ENCODE measurements around the gene GSTA4. TPM values are rescaled to one million over a fixed set of nuclear protein-coding genes. Genes with fewer than 3 reads are reported as not detected.

GSTA4 gene
- total and polyA plus RNA-seq, 2 donors from 2014 or later, result 17.4 to 47.4 TPM

DNA sequence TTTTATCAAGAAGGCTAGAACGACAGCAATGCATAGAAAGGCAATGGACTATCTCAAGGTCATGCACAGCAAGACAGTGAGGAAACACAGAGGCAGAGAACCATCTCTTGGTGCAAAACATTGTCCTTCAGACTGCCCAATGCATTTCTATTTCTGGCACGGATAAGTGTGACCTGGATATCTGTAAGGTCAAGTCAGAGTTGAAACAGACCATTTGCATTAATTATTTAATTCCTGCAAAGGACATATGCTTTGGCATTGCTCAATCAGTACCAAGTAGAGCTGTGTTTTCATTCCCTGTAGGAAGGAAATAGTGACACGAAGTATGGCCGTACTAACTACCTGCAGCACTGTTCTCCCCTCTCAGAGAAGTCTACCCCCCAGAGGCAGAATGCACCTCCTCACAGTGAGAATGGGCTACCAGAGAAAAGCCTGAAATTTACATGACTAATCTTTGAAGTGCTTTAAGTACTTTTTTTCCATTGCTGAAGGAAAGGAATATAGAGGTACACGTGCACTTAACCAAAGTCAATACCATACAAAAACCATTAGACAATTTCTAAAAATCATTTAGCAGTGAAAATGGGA is 32.1 kb upstream of the GSTA4 start:
- H3K9me3 ChIP-seq (ENCODE audit: control insufficient read depth in 2 of 3, insufficient read depth in 1 of 3, low read length in 3 of 3), result no peaks in the 10 kb centered on the region
- H3K4me3 ChIP-seq (ENCODE audit: low read length in 3 of 3), result no peak overlapping the region
- H3K36me3 ChIP-seq (ENCODE audit: control insufficient read depth in 2 of 3, insufficient read depth in 3 of 3, low read length in 3 of 3), result peaks cover 7 to 20% (median 19%) of the 10 kb centered on the region in 3 donors
- H3K27me3 ChIP-seq (ENCODE audit: control insufficient read depth, insufficient read depth, low read length), result no peaks in the 10 kb centered on the region
- H3K4me1 ChIP-seq (ENCODE audit: control insufficient read depth in 2 of 3, insufficient read depth in 2 of 3, low read depth in 1 of 3, low read length in 3 of 3), result no peaks in the 10 kb centered on the region
- no peak overlapping the region for H3K9ac ChIP-seq (ENCODE audit: low read length in 3 of 3)
- intact Hi-C loops (cut with DNase I), result no loop called here
- H3K27ac ChIP-seq (ENCODE audit: low read depth in 2 of 2, low read length in 2 of 2), result no peak overlapping the region
- FAIRE-seq (no peak), DNase-seq (no peak)
- TF ChIP-seq, protein P1, sequence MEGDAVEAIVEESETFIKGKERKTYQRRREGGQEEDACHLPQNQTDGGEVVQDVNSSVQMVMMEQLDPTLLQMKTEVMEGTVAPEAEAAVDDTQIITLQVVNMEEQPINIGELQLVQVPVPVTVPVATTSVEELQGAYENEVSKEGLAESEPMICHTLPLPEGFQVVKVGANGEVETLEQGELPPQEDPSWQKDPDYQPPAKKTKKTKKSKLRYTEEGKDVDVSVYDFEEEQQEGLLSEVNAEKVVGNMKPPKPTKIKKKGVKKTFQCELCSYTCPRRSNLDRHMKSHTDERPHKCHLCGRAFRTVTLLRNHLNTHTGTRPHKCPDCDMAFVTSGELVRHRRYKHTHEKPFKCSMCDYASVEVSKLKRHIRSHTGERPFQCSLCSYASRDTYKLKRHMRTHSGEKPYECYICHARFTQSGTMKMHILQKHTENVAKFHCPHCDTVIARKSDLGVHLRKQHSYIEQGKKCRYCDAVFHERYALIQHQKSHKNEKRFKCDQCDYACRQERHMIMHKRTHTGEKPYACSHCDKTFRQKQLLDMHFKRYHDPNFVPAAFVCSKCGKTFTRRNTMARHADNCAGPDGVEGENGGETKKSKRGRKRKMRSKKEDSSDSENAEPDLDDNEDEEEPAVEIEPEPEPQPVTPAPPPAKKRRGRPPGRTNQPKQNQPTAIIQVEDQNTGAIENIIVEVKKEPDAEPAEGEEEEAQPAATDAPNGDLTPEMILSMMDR (IDR thresholded peaks at IDR 0.05; ENCODE audit: borderline replicate concordance, extremely low read depth, insufficient read depth), result no peak

DNA sequence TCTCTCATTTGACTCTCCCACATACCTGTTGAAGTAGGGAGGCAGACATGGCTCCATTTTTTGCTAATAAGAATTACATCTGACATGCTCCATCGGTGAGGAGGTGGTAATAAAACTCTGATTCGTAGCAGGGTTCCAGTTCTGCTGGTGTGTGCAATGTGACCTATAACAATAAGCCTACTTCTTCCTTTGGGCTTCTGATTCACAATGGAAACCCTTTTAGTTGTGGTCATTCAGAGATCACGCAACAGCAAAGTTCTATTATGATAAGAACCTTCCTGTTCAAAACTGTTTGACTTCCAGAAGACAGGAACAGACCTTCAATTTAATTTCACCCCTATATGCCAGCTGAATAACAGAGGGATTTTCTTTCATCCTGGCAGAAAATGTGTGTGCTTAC is 31.4 kb upstream of the GSTA4 start:
- H3K27ac ChIP-seq (ENCODE audit: low read depth in 2 of 2, low read length in 2 of 2), result no peak overlapping the region
- peaks cover 7 to 20% (median 18%) of the 10 kb centered on the region in 3 donors for H3K36me3 ChIP-seq (ENCODE audit: control insufficient read depth in 2 of 3, insufficient read depth in 3 of 3, low read length in 3 of 3)
- DNase-seq (no peak), FAIRE-seq (no peak)
- H3K9me3 ChIP-seq (ENCODE audit: control insufficient read depth in 2 of 3, insufficient read depth in 1 of 3, low read length in 3 of 3), result no peaks in the 10 kb centered on the region
- H3K9ac ChIP-seq (ENCODE audit: low read length in 3 of 3), result no peak overlapping the region
- intact Hi-C loops (cut with DNase I), result no loop called here
- no peak overlapping the region for H3K4me3 ChIP-seq (ENCODE audit: low read length in 3 of 3)
- TF ChIP-seq, protein P1 (IDR thresholded peaks at IDR 0.05; ENCODE audit: borderline replicate concordance, extremely low read depth, insufficient read depth), result no peak
- no peaks in the 10 kb centered on the region for H3K27me3 ChIP-seq (ENCODE audit: control insufficient read depth, insufficient read depth, low read length)
- H3K4me1 ChIP-seq (ENCODE audit: control insufficient read depth in 2 of 3, insufficient read depth in 2 of 3, low read depth in 1 of 3, low read length in 3 of 3), result no peaks in the 10 kb centered on the region

DNA sequence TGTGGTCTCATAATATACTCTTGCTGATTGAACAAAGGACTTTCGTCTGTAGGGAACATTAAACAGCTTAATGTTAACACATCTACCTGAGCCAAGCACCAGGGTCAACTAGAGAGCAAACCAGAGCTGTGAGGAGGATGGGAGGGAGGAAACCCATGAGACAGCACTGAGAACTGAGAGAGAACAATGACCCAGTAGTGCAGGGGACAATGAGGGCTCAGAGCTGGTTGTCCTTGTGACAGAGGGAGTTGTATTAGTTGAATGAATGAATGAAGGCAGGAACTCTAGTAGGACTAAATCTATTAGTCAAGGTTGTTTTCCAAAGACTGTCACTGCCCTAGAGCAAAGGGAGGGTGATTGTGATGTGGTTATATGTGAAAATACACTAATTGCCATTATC is 28.2 kb upstream of the GSTA4 start:
- Histone ChIP-seq H3K9me3 (ENCODE audit: control insufficient read depth in 2 of 3, insufficient read depth in 1 of 3, low read length in 3 of 3) (no peaks in the 10 kb centered on the region), H3K36me3 (ENCODE audit: control insufficient read depth in 2 of 3, insufficient read depth in 3 of 3, low read length in 3 of 3) (peaks cover 2 to 13% (median 10%) of the 10 kb centered on the region in 3 donors), H3K27me3 (ENCODE audit: control insufficient read depth, insufficient read depth, low read length) (no peaks in the 10 kb centered on the region), H3K27ac (ENCODE audit: low read depth in 2 of 2, low read length in 2 of 2) (no peak overlapping the region), H3K4me3 (ENCODE audit: low read length in 3 of 3) (no peak overlapping the region), H3K4me1 (ENCODE audit: control insufficient read depth in 2 of 3, insufficient read depth in 2 of 3, low read depth in 1 of 3, low read length in 3 of 3) (no peaks in the 10 kb centered on the region), H3K9ac (ENCODE audit: low read length in 3 of 3) (no peak overlapping the region)
- no peak for DNase-seq
- intact Hi-C loops (cut with DNase I), result no loop called here
- FAIRE-seq, result no peak
- TF ChIP-seq, protein P1 (IDR thresholded peaks at IDR 0.05; ENCODE audit: borderline replicate concordance, extremely low read depth, insufficient read depth), result no peak
